ENCODE measurements around the gene RASGEF1B. TPM values are rescaled to one million over a fixed set of nuclear protein-coding genes. Genes with fewer than 3 reads are reported as not detected.

Gene RASGEF1B
- total and polyA plus RNA-seq, 5 donors from 2014 or later = 1.1 to 28.0 (median 2.4) TPM

DNA sequence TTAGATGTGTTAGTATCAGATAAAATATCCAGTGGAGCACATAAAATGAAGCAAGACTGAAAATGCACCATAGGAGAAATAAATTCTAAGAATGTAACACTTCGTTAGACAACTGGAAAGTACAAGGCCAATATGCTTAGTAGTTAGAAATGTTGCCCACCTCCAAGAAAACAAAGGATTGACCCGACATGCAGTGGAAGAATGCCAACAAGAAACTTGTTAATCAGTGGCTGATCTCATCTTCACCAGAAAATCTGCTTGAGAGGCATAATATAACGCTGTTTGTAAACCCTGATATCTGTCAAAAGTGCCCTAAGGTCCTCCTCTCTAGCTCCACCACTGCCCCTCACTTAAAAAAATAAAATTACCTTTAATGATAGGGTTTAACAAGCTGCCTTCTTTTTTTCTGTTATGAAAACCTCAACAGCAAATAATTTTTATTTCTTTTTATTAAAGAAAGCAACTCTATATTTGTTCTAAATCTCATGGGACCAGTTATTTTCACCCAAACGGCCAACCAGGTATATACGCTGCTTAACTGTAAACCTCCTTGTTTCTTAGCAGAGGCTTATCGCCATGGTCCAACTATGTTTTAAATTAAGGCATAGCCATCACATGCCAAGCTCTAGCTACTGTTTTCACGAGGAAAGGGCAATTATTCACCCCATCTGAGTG is 1.8 kb downstream of the RASGEF1B start:
- peaks cover 4 to 35% (median 20%) of the 10 kb centered on the region in 4 donors for H3K4me1 Mint-ChIP-seq
- peaks cover 4% of the 10 kb centered on the region for H3K27me3 Mint-ChIP-seq
- Histone ChIP-seq H3K36me3 (ENCODE audit: control insufficient read depth, insufficient read depth, low read length) (no peaks in the 10 kb centered on the region), H3K27ac (ENCODE audit: insufficient read depth, low read length, poor library complexity, severe bottlenecking) (no peak overlapping the region), H3K4me1 (ENCODE audit: control insufficient read depth, insufficient read depth, low read length, poor library complexity, severe bottlenecking) (peaks cover 23% of the 10 kb centered on the region), H3K9me3 (ENCODE audit: control insufficient read depth in 2 of 2, low read length in 2 of 2) (no peaks in the 10 kb centered on the region), H3K4me3 (ENCODE audit: low read depth, low read length) (peak overlapping the region; percentile 96), H3K27me3 (ENCODE audit: control insufficient read depth, insufficient read depth, low read length) (peaks cover 5% of the 10 kb centered on the region)
- H3K36me3 Mint-ChIP-seq = no peaks in the 10 kb centered on the region
- ATAC-seq (ENCODE audit: low read depth in 2 of 2) (no peak), DNase-seq (no peak)
- H3K27ac Mint-ChIP-seq = peak overlapping the region in 2 of 3 donors; percentile 94 to 96
- peak overlapping the region; percentile 93 to 95 (median 94) for H3K4me3 Mint-ChIP-seq
- H3K9me3 Mint-ChIP-seq = no peaks in the 10 kb centered on the region

DNA sequence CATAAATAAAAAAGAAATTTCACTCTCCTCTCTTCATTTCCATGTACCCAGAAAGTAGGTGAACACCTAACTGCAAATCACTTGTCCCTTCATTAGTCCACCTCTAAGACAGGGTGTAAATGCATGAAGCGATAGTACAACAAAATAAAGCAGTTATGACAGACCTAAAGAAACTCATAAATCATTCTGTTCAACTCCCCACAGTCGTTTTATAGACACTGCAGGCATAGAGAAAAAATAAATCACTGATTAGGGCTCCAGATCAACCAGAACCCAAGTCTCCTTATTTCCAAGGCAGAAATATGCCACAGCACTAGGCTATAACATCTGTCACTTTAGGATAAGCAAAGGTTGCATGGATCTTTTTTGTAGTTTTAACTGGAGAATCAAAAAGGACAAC is 3.0 kb downstream of the RASGEF1B start:
- Histone ChIP-seq H3K4me3 (ENCODE audit: low read depth, low read length) (no peak overlapping the region), H3K36me3 (ENCODE audit: control insufficient read depth, insufficient read depth, low read length) (no peaks in the 10 kb centered on the region), H3K9me3 (ENCODE audit: control insufficient read depth in 2 of 2, low read length in 2 of 2) (no peaks in the 10 kb centered on the region), H3K4me1 (ENCODE audit: control insufficient read depth, insufficient read depth, low read length, poor library complexity, severe bottlenecking) (peaks cover 23% of the 10 kb centered on the region), H3K27me3 (ENCODE audit: control insufficient read depth, insufficient read depth, low read length) (peaks cover 5% of the 10 kb centered on the region), H3K27ac (ENCODE audit: insufficient read depth, low read length, poor library complexity, severe bottlenecking) (no peak overlapping the region)
- H3K27me3 Mint-ChIP-seq = no peaks in the 10 kb centered on the region
- no peaks in the 10 kb centered on the region for H3K9me3 Mint-ChIP-seq
- no peak for ATAC-seq (ENCODE audit: low read depth in 2 of 2)
- no peaks in the 10 kb centered on the region for H3K36me3 Mint-ChIP-seq
- H3K4me3 Mint-ChIP-seq = peak overlapping the region in 2 of 4 donors; percentile 11 to 13
- H3K4me1 Mint-ChIP-seq = peaks cover 4 to 37% (median 21%) of the 10 kb centered on the region in 4 donors
- DNase-seq = no peak
- H3K27ac Mint-ChIP-seq = no peak overlapping the region

DNA sequence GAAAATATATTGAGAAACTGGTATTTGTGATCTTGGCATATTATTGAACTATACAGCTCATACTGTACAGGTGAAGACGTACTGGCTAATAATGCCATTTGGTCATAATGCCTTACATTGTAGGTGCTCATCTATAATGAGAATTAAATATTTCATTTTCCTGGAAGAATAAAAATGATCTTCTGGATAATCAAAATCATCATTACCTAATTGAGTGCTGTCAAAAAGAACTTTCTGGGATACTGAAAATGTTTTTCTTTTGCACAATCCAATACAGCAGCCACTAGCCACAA is 4.1 kb downstream of the RASGEF1B start:
- ATAC-seq (ENCODE audit: low read depth in 2 of 2) (no peak), DNase-seq (no peak)
- Mint-ChIP-seq H3K9me3 (no peaks in the 10 kb centered on the region), H3K4me1 (peaks cover 4 to 33% (median 19%) of the 10 kb centered on the region in 4 donors), H3K4me3 (peak overlapping the region in 1 of 4 donors; percentile 7), H3K27ac (no peak overlapping the region), H3K36me3 (no peaks in the 10 kb centered on the region), H3K27me3 (no peaks in the 10 kb centered on the region)
- Histone ChIP-seq H3K27ac (ENCODE audit: insufficient read depth, low read length, poor library complexity, severe bottlenecking) (no peak overlapping the region), H3K4me1 (ENCODE audit: control insufficient read depth, insufficient read depth, low read length, poor library complexity, severe bottlenecking) (peaks cover 22% of the 10 kb centered on the region), H3K4me3 (ENCODE audit: low read depth, low read length) (no peak overlapping the region), H3K27me3 (ENCODE audit: control insufficient read depth, insufficient read depth, low read length) (peaks cover 5% of the 10 kb centered on the region), H3K9me3 (ENCODE audit: control insufficient read depth in 2 of 2, low read length in 2 of 2) (no peaks in the 10 kb centered on the region), H3K36me3 (ENCODE audit: control insufficient read depth, insufficient read depth, low read length) (no peaks in the 10 kb centered on the region)

- Histone ChIP-seq H3K27ac (ENCODE audit: insufficient read depth, low read length, poor library complexity, severe bottlenecking) (no peak overlapping the region), H3K36me3 (ENCODE audit: control insufficient read depth, insufficient read depth, low read length) (no peaks in the 10 kb centered on the region), H3K9me3 (ENCODE audit: control insufficient read depth in 2 of 2, low read length in 2 of 2) (no peaks in the 10 kb centered on the region), H3K27me3 (ENCODE audit: control insufficient read depth, insufficient read depth, low read length) (peaks cover 5% of the 10 kb centered on the region), H3K4me3 (ENCODE audit: low read depth, low read length) (no peak overlapping the region), H3K4me1 (ENCODE audit: control insufficient read depth, insufficient read depth, low read length, poor library complexity, severe bottlenecking) (peaks cover 17% of the 10 kb centered on the region)
- H3K9me3 Mint-ChIP-seq = no peaks in the 10 kb centered on the region
- no peaks in the 10 kb centered on the region for H3K27me3 Mint-ChIP-seq
- peak overlapping the region in 1 of 4 donors; percentile 7 for H3K4me3 Mint-ChIP-seq
- H3K27ac Mint-ChIP-seq = no peak overlapping the region
- DNase-seq (peak; percentile 58 to 85 (median 77)), ATAC-seq (ENCODE audit: low read depth in 2 of 2) (no peak)
- peaks cover 0 to 33% (median 19%) of the 10 kb centered on the region in 4 donors for H3K4me1 Mint-ChIP-seq
- no peaks in the 10 kb centered on the region for H3K36me3 Mint-ChIP-seq
Observed at GRCh38 chr4:81466841-81467671, 4.7 kb downstream of the RASGEF1B start.

GRCh38 chr4:81465406-81466340 is 6.0 kb downstream of the RASGEF1B start:
- H3K36me3 Mint-ChIP-seq = no peaks in the 10 kb centered on the region
- no peak overlapping the region for H3K27ac Mint-ChIP-seq
- Histone ChIP-seq H3K27me3 (ENCODE audit: control insufficient read depth, insufficient read depth, low read length) (peaks cover 5% of the 10 kb centered on the region), H3K36me3 (ENCODE audit: control insufficient read depth, insufficient read depth, low read length) (no peaks in the 10 kb centered on the region), H3K4me1 (ENCODE audit: control insufficient read depth, insufficient read depth, low read length, poor library complexity, severe bottlenecking) (peaks cover 7% of the 10 kb centered on the region), H3K4me3 (ENCODE audit: low read depth, low read length) (no peak overlapping the region), H3K9me3 (ENCODE audit: control insufficient read depth in 2 of 2, low read length in 2 of 2) (no peaks in the 10 kb centered on the region), H3K27ac (ENCODE audit: insufficient read depth, low read length, poor library complexity, severe bottlenecking) (no peak overlapping the region)
- ATAC-seq (ENCODE audit: low read depth in 2 of 2) = no peak
- peaks cover 0 to 36% (median 20%) of the 10 kb centered on the region in 4 donors for H3K4me1 Mint-ChIP-seq
- no peaks in the 10 kb centered on the region for H3K9me3 Mint-ChIP-seq
- H3K27me3 Mint-ChIP-seq = no peaks in the 10 kb centered on the region
- DNase-seq = no peak
- no peak overlapping the region for H3K4me3 Mint-ChIP-seq

GRCh38 chr4:81460834-81461233 is 10.9 kb downstream of the RASGEF1B start:
- no peaks in the 10 kb centered on the region for H3K27me3 ChIP-seq (ENCODE audit: control insufficient read depth, insufficient read depth, low read length)
- H3K4me3 Mint-ChIP-seq = no peak overlapping the region
- no peak for ATAC-seq (ENCODE audit: low read depth in 2 of 2)
- no peak overlapping the region for H3K4me3 ChIP-seq (ENCODE audit: low read depth, low read length)
- no peaks in the 10 kb centered on the region for H3K4me1 ChIP-seq (ENCODE audit: control insufficient read depth, insufficient read depth, low read length, poor library complexity, severe bottlenecking)
- peaks cover 8% of the 10 kb centered on the region for H3K36me3 Mint-ChIP-seq
- H3K36me3 ChIP-seq (ENCODE audit: control insufficient read depth, insufficient read depth, low read length) = no peaks in the 10 kb centered on the region
- DNase-seq = no peak
- H3K9me3 Mint-ChIP-seq = no peaks in the 10 kb centered on the region
- H3K27me3 Mint-ChIP-seq = no peaks in the 10 kb centered on the region
- no peak overlapping the region for H3K27ac ChIP-seq (ENCODE audit: insufficient read depth, low read length, poor library complexity, severe bottlenecking)
- H3K4me1 Mint-ChIP-seq = peaks cover 0 to 19% (median 8%) of the 10 kb centered on the region in 4 donors
- H3K9me3 ChIP-seq (ENCODE audit: control insufficient read depth in 2 of 2, low read length in 2 of 2) = no peaks in the 10 kb centered on the region
- H3K27ac Mint-ChIP-seq = no peak overlapping the region

GRCh38 chr4:81460191-81460701 is 11.5 kb downstream of the RASGEF1B start:
- DNase-seq (peak in 1 of 3 donors; percentile 60), ATAC-seq (ENCODE audit: low read depth in 2 of 2) (no peak)
- Mint-ChIP-seq H3K4me3 (no peak overlapping the region), H3K9me3 (no peaks in the 10 kb centered on the region), H3K36me3 (peaks cover 10% of the 10 kb centered on the region), H3K4me1 (peaks cover 0 to 19% (median 8%) of the 10 kb centered on the region in 4 donors), H3K27me3 (no peaks in the 10 kb centered on the region), H3K27ac (no peak overlapping the region)
- Histone ChIP-seq H3K27ac (ENCODE audit: insufficient read depth, low read length, poor library complexity, severe bottlenecking) (no peak overlapping the region), H3K4me3 (ENCODE audit: low read depth, low read length) (no peak overlapping the region), H3K27me3 (ENCODE audit: control insufficient read depth, insufficient read depth, low read length) (no peaks in the 10 kb centered on the region), H3K36me3 (ENCODE audit: control insufficient read depth, insufficient read depth, low read length) (no peaks in the 10 kb centered on the region), H3K4me1 (ENCODE audit: control insufficient read depth, insufficient read depth, low read length, poor library complexity, severe bottlenecking) (no peaks in the 10 kb centered on the region), H3K9me3 (ENCODE audit: control insufficient read depth in 2 of 2, low read length in 2 of 2) (no peaks in the 10 kb centered on the region)
